Right hindlimb (tissue), 1 donor: ENCODE results near the gene SEC22B.
"Not testable (repeated sequence)": the region's sequence is repeated elsewhere in the genome, so short reads cannot be mapped to it uniquely, and the experiment has no call there.

Source experiments
- DNase-seq: peaks from one replicate; pipeline ENCODE4 v3.0.0-alpha.2; 2018

SEC22B gene

DNA sequence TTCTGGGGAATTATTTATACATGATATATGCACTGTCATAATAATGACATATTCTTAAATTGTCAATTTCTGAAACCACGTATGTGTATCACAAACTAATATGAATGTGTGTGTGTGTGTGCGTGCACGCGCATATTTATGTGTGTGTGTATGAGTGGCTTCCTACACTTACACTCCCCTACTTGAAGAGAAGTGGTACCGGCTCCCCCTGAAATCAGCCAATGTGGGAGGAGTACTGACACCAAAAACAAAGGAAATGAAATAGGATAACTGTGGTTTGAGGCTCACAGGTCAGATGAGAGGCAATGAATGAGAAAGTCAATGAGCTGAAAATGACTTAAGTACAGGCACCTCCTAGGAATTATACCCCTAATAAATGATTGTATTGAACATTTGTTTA, 64.1 kb downstream of the SEC22B start:
- not testable (repeated sequence) for DNase-seq

DNA sequence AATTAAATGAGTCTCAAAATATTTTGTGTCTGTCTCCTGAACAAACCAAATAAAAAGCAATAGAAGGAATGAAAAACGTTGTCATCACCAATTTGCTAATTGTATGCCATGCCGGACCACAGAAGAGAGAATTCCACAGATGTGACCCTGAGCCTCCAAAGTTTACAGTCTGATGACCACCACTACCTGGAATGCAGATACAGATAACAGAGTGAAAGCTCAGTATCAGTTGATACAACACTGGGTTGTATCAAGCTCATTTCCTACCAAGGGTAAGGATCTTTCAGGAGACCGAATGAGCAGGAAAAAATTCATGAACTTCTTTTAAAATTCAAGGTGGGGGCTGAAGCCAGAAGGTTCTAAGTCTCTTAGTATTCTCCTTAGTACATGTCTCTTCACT, 64.5 kb downstream of the SEC22B start:
- not testable (repeated sequence) for DNase-seq

- not testable (repeated sequence) for DNase-seq
Observed at GRCh38 chr1:120111008-120111407, 65.3 kb downstream of the SEC22B start.

GRCh38 chr1:120109656-120110055, 66.7 kb downstream of the SEC22B start:
- DNase-seq, result not testable (repeated sequence)

GRCh38 chr1:120109180-120109579, 67.1 kb downstream of the SEC22B start:
- DNase-seq, result not testable (repeated sequence)

DNA sequence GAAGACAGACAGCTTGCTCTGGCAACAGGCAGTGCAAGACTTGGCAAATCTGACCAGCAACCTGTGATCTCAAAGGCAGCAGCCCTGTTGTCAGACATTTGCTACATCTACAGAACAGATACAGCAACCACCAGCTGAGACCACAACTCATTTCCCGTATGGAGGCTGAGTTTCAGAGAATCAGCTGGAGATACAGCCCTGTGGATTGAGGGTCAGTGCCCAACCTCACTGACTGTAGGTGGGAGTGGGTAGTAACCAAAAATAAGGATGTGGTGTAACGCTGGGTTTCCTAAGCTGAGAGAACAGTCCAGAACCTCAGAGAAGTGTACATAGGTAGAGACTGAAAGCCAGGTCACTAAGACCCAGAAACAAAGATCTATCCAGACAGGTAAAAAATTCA, 71.0 kb downstream of the SEC22B start:
- DNase-seq, result not testable (repeated sequence)

- not testable (repeated sequence) for DNase-seq
Observed at GRCh38 chr1:120103768-120104167, 72.6 kb downstream of the SEC22B start.

DNA sequence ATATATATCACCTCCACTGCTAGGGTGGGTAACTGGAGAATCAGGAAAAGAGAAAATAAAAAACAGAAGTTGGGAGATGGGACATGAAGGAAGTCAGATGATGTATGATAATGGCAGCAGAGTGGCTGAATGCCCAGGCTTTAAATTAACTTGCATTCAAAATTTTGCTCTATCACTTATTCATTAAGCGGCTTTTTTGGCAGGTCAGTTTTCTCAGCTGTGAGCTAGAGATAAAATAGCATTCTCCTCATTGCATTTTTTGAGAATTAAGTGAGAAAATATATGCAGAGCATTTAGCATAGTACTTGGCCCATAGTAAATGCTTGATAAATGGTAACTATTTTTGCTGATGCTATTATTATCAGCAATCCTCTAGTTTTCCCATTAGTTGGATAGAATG, 74.7 kb downstream of the SEC22B start:
- not testable (repeated sequence) for DNase-seq
